GM21528 (cell line): Measurements from ENCODE around the gene DIAPH1.

Experiments
- ATAC-seq: cut with Tn5 transposase; IDR thresholded peaks from one replicate; pipeline ENCODE4 v1.9.1; 2021; ENCODE audit warnings: mild to moderate bottlenecking, moderate library complexity; ENCODE audit not compliant: unreplicated experiment, low FRiP score

The DIAPH1 gene

GRCh38 chr5:141524604-141525597 is 93.9 kb downstream of the DIAPH1 start:
- ATAC-seq = peak; percentile 65

DNA sequence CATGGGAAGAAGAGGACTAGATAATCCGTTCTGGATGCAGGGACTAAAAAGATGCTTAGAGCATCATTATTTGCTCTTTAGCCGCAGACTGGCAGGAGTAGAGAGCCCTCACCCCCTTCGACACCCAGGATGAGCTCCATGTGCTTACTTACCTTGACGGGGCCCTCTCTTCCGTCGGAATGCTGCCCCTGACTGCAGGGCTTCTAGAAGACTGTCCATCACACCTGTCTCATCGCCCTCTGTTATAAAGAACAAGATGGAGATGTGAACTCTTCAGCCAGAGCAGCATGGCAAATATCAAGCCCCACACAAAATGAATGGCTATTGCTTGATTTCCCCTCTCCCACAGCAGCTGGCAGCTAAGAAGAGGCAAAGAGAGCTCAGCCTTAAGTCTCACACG is 94.8 kb downstream of the DIAPH1 start:
- no peak for ATAC-seq

- no peak for ATAC-seq
These were observed 96.5 kb downstream of the DIAPH1 start for GRCh38 chr5:141522301-141522700.

GRCh38 chr5:141521244-141521781 is 97.5 kb downstream of the DIAPH1 start:
- ATAC-seq = no peak

- ATAC-seq = no peak
These were observed 98.9 kb downstream of the DIAPH1 start for GRCh38 chr5:141519605-141520565.

DNA sequence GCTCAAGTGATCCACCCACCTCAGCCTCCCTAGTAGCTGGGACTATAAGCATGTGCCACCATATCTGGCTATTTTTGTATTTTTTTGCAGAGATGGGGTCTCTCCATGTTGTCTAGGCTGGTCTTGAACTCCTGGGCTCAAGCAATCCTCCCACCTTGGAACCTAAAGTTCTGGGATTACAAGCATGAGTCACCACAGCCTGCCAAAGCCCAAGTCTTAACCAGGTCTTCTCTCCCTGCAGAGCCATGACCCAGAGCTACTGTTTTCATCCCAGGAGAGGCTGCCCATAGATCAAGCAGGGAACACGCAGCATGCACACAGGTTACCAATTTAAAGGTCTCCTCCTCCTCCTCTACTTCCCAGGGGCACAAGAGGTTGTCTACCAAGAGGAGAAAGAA is 100.2 kb downstream of the DIAPH1 start:
- no peak for ATAC-seq

GRCh38 chr5:141517880-141518617 is 100.8 kb downstream of the DIAPH1 start:
- ATAC-seq = no peak

GRCh38 chr5:141517312-141517711 is 101.5 kb downstream of the DIAPH1 start:
- ATAC-seq = no peak

DNA sequence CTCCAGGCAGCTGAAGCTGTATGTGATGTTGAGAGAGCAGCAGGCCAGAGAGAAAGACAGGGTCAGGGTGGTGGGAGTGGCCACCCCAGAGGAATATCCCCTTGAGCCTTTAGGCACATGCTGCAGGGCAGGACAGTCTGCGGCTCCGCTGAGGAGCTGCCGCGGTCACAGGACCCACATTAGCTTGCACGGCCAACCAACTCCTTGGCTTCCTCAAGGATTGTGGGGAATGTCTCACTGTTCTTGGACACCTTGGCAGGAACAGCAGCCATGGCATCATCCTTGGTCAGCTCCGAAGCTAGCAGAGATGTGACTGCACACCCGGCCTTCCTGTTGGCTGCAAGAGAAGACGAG is 102.2 kb downstream of the DIAPH1 start:
- ATAC-seq = no peak

- no peak for ATAC-seq
These were observed 102.7 kb downstream of the DIAPH1 start for GRCh38 chr5:141515946-141516671.

DNA sequence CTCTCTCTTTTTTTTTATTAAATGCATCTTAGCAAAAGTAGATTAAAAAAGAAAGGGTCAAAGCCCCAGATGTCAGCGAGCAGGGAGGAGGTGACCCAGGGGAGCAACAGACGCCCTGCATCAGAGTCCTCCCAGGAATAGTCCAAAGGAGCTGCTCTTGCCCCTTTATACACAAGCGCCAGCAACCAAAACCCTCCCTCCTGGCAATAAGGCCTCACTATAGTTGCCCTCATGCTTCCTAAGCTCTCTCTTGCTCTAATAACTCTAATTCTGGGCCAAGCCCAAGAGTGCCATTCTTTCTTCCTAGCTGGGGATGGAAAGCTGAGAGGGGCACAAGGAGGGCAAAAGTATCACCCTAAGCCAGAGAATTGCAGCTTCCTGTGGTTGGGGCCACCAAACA is 103.7 kb downstream of the DIAPH1 start:
- ATAC-seq = no peak

GRCh38 chr5:141514330-141515133 is 104.3 kb downstream of the DIAPH1 start:
- peak; percentile 14 for ATAC-seq

DNA sequence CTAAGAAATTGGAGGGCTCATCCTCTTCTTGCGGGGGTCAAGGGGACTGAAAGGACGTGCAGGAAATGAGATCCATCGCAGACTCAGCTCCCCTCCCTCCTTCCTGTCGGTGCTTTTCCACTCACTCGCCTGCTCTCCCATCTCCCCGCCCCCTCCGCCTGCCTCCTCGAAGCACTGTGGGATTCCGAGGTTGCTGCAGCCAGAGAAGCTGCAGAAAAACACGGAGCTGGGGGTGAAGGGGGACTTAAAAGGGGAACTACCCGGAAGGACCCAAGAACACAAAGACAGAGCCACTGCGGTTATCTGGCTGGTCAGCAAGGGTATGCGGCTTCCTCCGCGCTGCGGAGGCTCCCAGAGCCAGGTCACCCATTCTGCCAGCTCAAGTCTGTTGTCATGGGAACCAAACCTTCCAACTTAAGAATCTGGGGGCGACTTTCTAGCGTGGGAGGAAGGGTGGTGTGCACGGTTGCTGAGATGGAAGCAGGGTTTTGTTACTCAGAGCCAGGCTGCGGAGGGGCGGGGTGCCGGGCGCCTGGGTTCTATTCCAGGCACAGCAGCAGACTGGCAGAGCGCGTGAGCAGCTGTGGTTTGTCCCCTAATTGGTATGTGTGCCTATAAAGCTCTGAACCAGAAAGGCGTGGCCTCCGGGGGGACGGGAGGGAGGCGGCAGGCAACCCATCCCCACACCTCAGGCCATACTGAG is 105.0 kb downstream of the DIAPH1 start:
- ATAC-seq = peak; percentile 29

DNA sequence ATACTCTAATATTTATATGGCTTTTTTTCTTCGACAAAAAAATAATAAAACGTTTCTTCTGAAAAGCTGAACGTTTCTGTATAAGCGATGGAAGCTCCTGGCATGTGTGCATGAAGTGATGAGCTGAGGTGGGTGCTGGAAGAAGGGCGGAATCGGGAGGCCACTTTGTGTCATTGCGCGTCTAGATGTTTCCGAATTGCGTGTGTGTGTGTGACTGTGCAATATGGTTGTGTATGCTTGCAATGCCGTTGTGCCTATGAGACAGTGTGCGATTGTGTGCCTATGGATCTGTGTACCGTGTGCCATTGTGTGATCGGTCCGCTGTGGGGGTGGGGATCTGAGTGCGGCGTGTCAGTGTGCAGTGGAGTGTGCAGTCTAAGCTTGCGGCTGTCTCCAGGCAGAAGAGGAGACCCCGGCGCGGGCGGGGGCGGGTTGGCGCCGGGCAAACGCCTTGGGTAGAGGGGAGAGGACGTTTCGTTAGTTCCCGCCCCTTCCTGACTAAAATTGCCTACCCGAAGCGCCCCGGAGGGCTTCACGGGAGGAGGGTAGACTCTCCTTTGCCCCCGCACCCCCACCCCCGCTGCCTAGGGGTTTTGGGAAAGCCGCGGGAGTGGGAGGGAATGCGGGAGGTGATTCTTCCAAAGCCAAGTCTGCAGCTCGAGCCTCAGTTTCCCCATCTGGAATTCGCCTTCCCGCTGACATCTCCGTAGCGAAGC is 105.7 kb downstream of the DIAPH1 start:
- no peak for ATAC-seq

- peak; percentile 20 for ATAC-seq
These were observed 106.3 kb downstream of the DIAPH1 start for GRCh38 chr5:141512390-141512910.

GRCh38 chr5:141511771-141512325 is 107.0 kb downstream of the DIAPH1 start:
- no peak for ATAC-seq
